ENCODE data around the gene C3orf22. TPM values are rescaled to one million over a fixed set of nuclear protein-coding genes. Genes with fewer than 3 reads are reported as not detected.

The C3orf22 gene
- total and polyA plus RNA-seq, 9 of the 15 experiments (the other 6 are each of a cell fraction or from before 2014, with no cell fraction given): not detected

- no TSS peak for BruUV-seq (replicated peaks)
- H3K4me1 ChIP-seq (replicated peaks in 1 of 2; ENCODE audit: control insufficient read depth in 2 of 2, insufficient read depth in 2 of 2, low read length in 2 of 2): no peaks in the 10 kb centered on the region; a peak in 1 of 5 replicates
- in situ Hi-C loops (cut with MboI): no loop called here
- intact Hi-C loops (cut with micrococcal nuclease): no loop called here
- FAIRE-seq (no peak), DNase-seq (ENCODE audit: extremely low read depth in 1 of 4, low spot score in 3 of 4) (no peak), ATAC-seq (no peak)
- no peak overlapping the region for H3K27ac ChIP-seq (ENCODE audit: extremely low read depth, low read depth, low read length)
- no peak overlapping the region for H3K9ac ChIP-seq (ENCODE audit: insufficient read depth in 1 of 2, low read depth in 2 of 2, low read length in 2 of 2)
- 0% methylated on average over 2 of the region's 2 CpGs for WGBS (ENCODE audit: insufficient coverage, low coverage, missing lambda C conversion rate)
- no peaks in the 10 kb centered on the region for H3K79me2 ChIP-seq (ENCODE audit: control insufficient read depth, insufficient read depth, low read length)
- H3K27me3 ChIP-seq (ENCODE audit: control insufficient read depth in 2 of 2, insufficient read depth in 2 of 2, low read length in 2 of 2): peaks cover 0 to 8% of the 10 kb centered on the region in 2 experiments; a peak in 2 of 5 replicates
- no peak overlapping the region for H3K4me3 ChIP-seq
- no peak overlapping the region for H3K4me2 ChIP-seq (ENCODE audit: insufficient read depth, low read length)
- ChIA-PET CTCF (ENCODE audit: low intra/inter-chr PET ratio) (no interaction called here), POLR2A (interaction anchor here (0.6 kb wide), 2 partner anchors 23 to 58 kb away, joined by 3 read pairs; partner anchors contain the start of gene CHST13)
- H3K36me3 ChIP-seq (ENCODE audit: control insufficient read depth, insufficient read depth, low read length): no peaks in the 10 kb centered on the region
- no peak overlapping the region for H2AFZ ChIP-seq (ENCODE audit: low read depth, low read length)
- TF ChIP-seq TFAP4 (CRISPR knock-in tag; IDR thresholded peaks at IDR 0.05; ENCODE audit: borderline replicate concordance): no peak
- TF ChIP-seq ZBTB11 (CRISPR knock-in tag; IDR thresholded peaks at IDR 0.05): no peak
- no peak for TF ChIP-seq PHF8 (IDR thresholded peaks at IDR 0.05; ENCODE audit: borderline replicate concordance, low read length)
- TF ChIP-seq SMAD2 (IDR thresholded peaks at IDR 0.05; ENCODE audit: low read depth, low read length): no peak
- TF ChIP-seq ZSCAN29 (IDR thresholded peaks at IDR 0.05): no peak
- no peak for TF ChIP-seq PHB2 (IDR thresholded peaks at IDR 0.05; ENCODE audit: low read depth)
- no peak for TF ChIP-seq FOXK2 (conservative IDR thresholded peaks at IDR 0.05 in 1 of 2, IDR thresholded peaks at IDR 0.05 in 1 of 2; ENCODE audit: low read depth in 2 of 2)
- no peak for TF ChIP-seq ZNF347 (CRISPR knock-in tag; IDR thresholded peaks at IDR 0.05; ENCODE audit: low read depth)
- no peak for TF ChIP-seq PTTG1 (tag; IDR thresholded peaks at IDR 0.05; ENCODE audit: low read depth)
- TF ChIP-seq ZNF589 (CRISPR knock-in tag; IDR thresholded peaks at IDR 0.05; ENCODE audit: low read depth): no peak
- no peak for TF ChIP-seq ZNF436 (CRISPR knock-in tag; IDR thresholded peaks at IDR 0.05)
- no peak for TF ChIP-seq USF2 (CRISPR knock-in tag; IDR thresholded peaks at IDR 0.05)
- no peak for TF ChIP-seq CTBP1 (IDR thresholded peaks at IDR 0.05; ENCODE audit: borderline replicate concordance)
- TF ChIP-seq DPF2 (IDR thresholded peaks at IDR 0.05): no peak
- H4K20me1 ChIP-seq (replicated peaks; ENCODE audit: control insufficient read depth, insufficient read depth, low read length): no peaks in the 10 kb centered on the region
- no peaks in the 10 kb centered on the region for H3K9me1 ChIP-seq (ENCODE audit: control insufficient read depth, insufficient read depth, low read length)
- H3K9me3 ChIP-seq (replicated peaks; ENCODE audit: control insufficient read depth, insufficient read depth, low read depth, low read length): no peaks in the 10 kb centered on the region
These were observed 22.8 kb upstream of the C3orf22 start for GRCh38 chr3:126581569-126581968.

Measured in K562 (cell line).